Astrocyte of the spinal cord (primary cell): Measurements from ENCODE around the gene PRSS2.

Experiments used
- DNase-seq: peaks from one replicate; pipeline ENCODE4 v3.0.0; 2011; ENCODE audit warnings: low read depth, low spot score
- H3K4me3 ChIP-seq: 2 replicates; pipeline ENCODE4 v1.5.1; 2011; ENCODE audit warnings: low read depth, mild to moderate bottlenecking, low read length, moderate library complexity
- in situ Hi-C: cut with HindIII; loops from 2 replicates; pipeline ENCODE4 v1.10.0; 2017; ENCODE audit warnings: low sequenced_read_pairs
- TF ChIP-seq, protein P1 (sequence below): IDR thresholded peaks from 2 replicates; pipeline ENCODE4 v1.5.1; 2012; ENCODE audit warnings: low read depth, mild to moderate bottlenecking, low read length, inconsistent platforms

Gene PRSS2

GRCh38 chr7:142813699-142814098 is 42.9 kb downstream of the PRSS2 start:
- DNase-seq: no peak
- TF ChIP-seq, protein P1, sequence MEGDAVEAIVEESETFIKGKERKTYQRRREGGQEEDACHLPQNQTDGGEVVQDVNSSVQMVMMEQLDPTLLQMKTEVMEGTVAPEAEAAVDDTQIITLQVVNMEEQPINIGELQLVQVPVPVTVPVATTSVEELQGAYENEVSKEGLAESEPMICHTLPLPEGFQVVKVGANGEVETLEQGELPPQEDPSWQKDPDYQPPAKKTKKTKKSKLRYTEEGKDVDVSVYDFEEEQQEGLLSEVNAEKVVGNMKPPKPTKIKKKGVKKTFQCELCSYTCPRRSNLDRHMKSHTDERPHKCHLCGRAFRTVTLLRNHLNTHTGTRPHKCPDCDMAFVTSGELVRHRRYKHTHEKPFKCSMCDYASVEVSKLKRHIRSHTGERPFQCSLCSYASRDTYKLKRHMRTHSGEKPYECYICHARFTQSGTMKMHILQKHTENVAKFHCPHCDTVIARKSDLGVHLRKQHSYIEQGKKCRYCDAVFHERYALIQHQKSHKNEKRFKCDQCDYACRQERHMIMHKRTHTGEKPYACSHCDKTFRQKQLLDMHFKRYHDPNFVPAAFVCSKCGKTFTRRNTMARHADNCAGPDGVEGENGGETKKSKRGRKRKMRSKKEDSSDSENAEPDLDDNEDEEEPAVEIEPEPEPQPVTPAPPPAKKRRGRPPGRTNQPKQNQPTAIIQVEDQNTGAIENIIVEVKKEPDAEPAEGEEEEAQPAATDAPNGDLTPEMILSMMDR: no peak
- in situ Hi-C loops: no loop called here
- no peak overlapping the region for H3K4me3 ChIP-seq

- DNase-seq: no peak
- no peak overlapping the region for H3K4me3 ChIP-seq
- TF ChIP-seq, protein P1: no peak
- in situ Hi-C loops: no loop called here
Observed at GRCh38 chr7:142814451-142814850, 43.7 kb downstream of the PRSS2 start.

GRCh38 chr7:142815134-142815533 is 44.4 kb downstream of the PRSS2 start:
- DNase-seq: no peak
- in situ Hi-C loops: no loop called here

GRCh38 chr7:142817506-142817905 is 46.7 kb downstream of the PRSS2 start:
- TF ChIP-seq, protein P1: no peak
- in situ Hi-C loops: no loop called here
- no peak for DNase-seq
- no peak overlapping the region for H3K4me3 ChIP-seq

More at GRCh38 chr7:142815134-142815533, 44.4 kb downstream of the PRSS2 start:
- TF ChIP-seq, protein P1: no peak
- H3K4me3 ChIP-seq: no peak overlapping the region

DNA sequence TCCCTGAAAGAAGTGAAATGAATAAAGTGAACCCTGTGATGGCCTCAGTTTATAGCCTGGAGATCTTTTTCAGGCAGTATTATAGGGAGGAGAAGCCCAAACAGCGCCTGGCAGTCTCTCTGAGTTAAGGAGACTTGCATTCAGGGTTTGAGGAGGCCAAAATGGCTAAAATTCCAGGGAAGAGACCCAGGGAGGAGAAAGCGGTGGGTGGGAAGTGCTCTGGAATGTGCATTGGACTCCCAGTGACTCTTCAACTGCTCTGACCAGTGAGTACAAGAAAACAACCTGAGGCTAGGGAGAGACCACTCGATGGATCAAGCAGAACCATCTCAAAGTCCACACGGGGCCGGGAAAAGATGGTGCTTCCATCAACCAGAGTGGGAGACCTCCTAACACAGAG is 48.8 kb downstream of the PRSS2 start:
- no peak overlapping the region for H3K4me3 ChIP-seq
- TF ChIP-seq, protein P1: no peak
- DNase-seq: no peak
- in situ Hi-C loops: no loop called here

DNA sequence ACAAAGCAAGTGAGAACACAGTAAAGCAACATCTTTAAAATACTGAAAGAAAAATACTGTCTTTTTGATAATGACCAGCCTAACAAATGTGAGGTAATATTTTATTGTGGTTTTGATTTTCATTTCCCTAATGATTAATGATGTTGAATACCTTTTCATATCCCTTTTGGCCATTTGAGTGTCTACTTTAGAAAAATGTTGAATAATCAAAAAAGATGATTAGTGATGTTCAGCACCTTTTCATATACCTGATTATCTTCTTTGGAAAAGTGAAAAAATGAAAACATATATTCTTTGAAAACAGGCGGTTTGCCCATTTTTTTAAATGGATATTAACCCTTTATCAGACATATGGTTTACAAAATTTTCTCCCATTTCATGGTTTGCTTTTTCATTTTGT is 51.9 kb downstream of the PRSS2 start:
- H3K4me3 ChIP-seq: no peak overlapping the region
- in situ Hi-C loops: no loop called here
- TF ChIP-seq, protein P1: no peak
- no peak for DNase-seq
